Keratinocyte (primary cell): ENCODE results near the gene ARHGAP24. TPM values are rescaled to one million over a fixed set of nuclear protein-coding genes. Genes with fewer than 3 reads are reported as not detected.

Experiments used
- DNase-seq: peaks from one replicate; pipeline ENCODE4 v3.0.0-alpha.2; 2011; ENCODE audit warnings: low read depth, missing footprints, low spot score
- FAIRE-seq: peaks from 2 replicates; lab custom pipeline; 2011; peaks lifted over from hg19 to GRCh38; lab: Jason Lieb, UNC
- H2AFZ ChIP-seq: 2 replicates; pipeline ENCODE4 v1.6.0; 2012; ENCODE audit warnings: low read length, control low read depth, inconsistent platforms; ENCODE audit not compliant: control insufficient read depth
- H3K27ac ChIP-seq: 2 replicates; pipeline ENCODE4 v1.5.1; 2011; ENCODE audit warnings: low read length; ENCODE audit not compliant: control insufficient read depth, insufficient read depth
- H3K27me3 ChIP-seq: 3 replicates; pipeline ENCODE4 v1.6.0; 2011; ENCODE audit warnings: low read length; ENCODE audit not compliant: control insufficient read depth, insufficient read depth; ENCODE audit errors: extremely low read depth
- H3K36me3 ChIP-seq, 2 experiments: 2 replicates in 1 of 2; 3 replicates in 1 of 2; pipeline ENCODE4 v1.5.1; 2011; ENCODE audit warnings: low read length in 2 of 2, mild to moderate bottlenecking in 1 of 2; ENCODE audit not compliant: control insufficient read depth in 2 of 2, insufficient read depth in 2 of 2; ENCODE audit errors: extremely low read depth in 1 of 2
- H3K4me1 ChIP-seq: 3 replicates; pipeline ENCODE4 v1.5.1; 2011; ENCODE audit warnings: low read length; ENCODE audit not compliant: control insufficient read depth, insufficient read depth; ENCODE audit errors: extremely low read depth
- H3K4me2 ChIP-seq: 3 replicates; pipeline ENCODE4 v1.6.0; 2011; ENCODE audit warnings: low read depth, low read length; ENCODE audit not compliant: control insufficient read depth, insufficient read depth; ENCODE audit errors: extremely low read depth
- H3K4me3 ChIP-seq, 3 experiments: fragments of 200-600 bp in 1 of 3; sonication (generic) in 1 of 3; 2 replicates in 2 of 3; 3 replicates in 1 of 3; pipeline ENCODE4 v1.5.1; 2011 to 2016; ENCODE audit warnings: low read length in 3 of 3, mild to moderate bottlenecking in 3 of 3, control low read depth in 2 of 3, inconsistent platforms in 1 of 3, low read depth in 1 of 3, mixed read lengths in 1 of 3, mixed run types in 1 of 3, moderate library complexity in 1 of 3; ENCODE audit not compliant: control insufficient read depth in 2 of 3, insufficient read depth in 2 of 3; ENCODE audit errors: extremely low read depth in 1 of 3
- H3K79me2 ChIP-seq: 2 replicates; pipeline ENCODE4 v1.6.0; 2012; ENCODE audit warnings: low read length; ENCODE audit not compliant: control insufficient read depth, insufficient read depth
- H3K9ac ChIP-seq: 3 replicates; pipeline ENCODE4 v1.6.0; 2011; ENCODE audit warnings: low read length; ENCODE audit not compliant: control insufficient read depth, insufficient read depth; ENCODE audit errors: extremely low read depth
- H3K9me1 ChIP-seq: 3 replicates; pipeline ENCODE4 v1.6.0; 2011; ENCODE audit warnings: low read length; ENCODE audit not compliant: control insufficient read depth, insufficient read depth; ENCODE audit errors: extremely low read depth
- H3K9me3 ChIP-seq: 2 replicates; pipeline ENCODE4 v1.5.1; 2012; ENCODE audit warnings: low read depth, low read length; ENCODE audit not compliant: control insufficient read depth
- H4K20me1 ChIP-seq: 3 replicates; pipeline ENCODE4 v1.6.0; 2011; ENCODE audit warnings: low read length; ENCODE audit not compliant: control insufficient read depth, insufficient read depth; ENCODE audit errors: extremely low read depth
- CTCF ChIP-seq, 3 experiments: IDR thresholded peaks in 1 of 3; conservative IDR thresholded peaks in 1 of 3; optimal IDR thresholded peaks in 1 of 3; 2 replicates in 2 of 3; 3 replicates in 1 of 3; pipeline versions ENCODE3 to v1.5.1; 2011; ENCODE audit warnings: low read length in 3 of 3, mild to moderate bottlenecking in 3 of 3, moderate library complexity in 2 of 3, control low read depth in 1 of 3, inconsistent platforms in 1 of 3; ENCODE audit not compliant: insufficient read depth in 2 of 3; ENCODE audit errors: extremely low read depth in 1 of 3
- EZH2 ChIP-seq: IDR thresholded peaks from one replicate; pipeline ENCODE4 v1.6.1; 2012; ENCODE audit warnings: inconsistent platforms, mild to moderate bottlenecking, low read length, moderate library complexity
- dilution Hi-C: fragments of 300-500 bp; cut with MboI; formaldehyde crosslinking; loops from one replicate; pipeline ENCODE4 v1.7.0; 2020; ENCODE audit warnings: low sequenced_read_pairs; ENCODE audit not compliant: extremely low pct_ligation_motif_present
- polyA plus RNA-seq, 5 experiments: library from polyadenylated mRNA; depleted of rRNA in 3 of 5; stranded (reverse) in 3 of 5; stranded (forward) in 1 of 5; unstranded in 1 of 5; fragments of >200 nt; gene quantifications; 1 replicate in 1 of 5; 2 replicates in 3 of 5; 3 replicates in 1 of 5; pipeline versions ENCODE4 v1.2.1 to v1.2.3, GENCODE V29; 2011 to 2012; ENCODE audit warnings: missing spikeins in 2 of 5, low read depth in 1 of 5, low replicate concordance in 1 of 5

The ARHGAP24 gene
- polyA plus RNA-seq, 1 donor (not counting 4 experiments of a cell fraction or from before 2014, with no cell fraction given): 0.87 TPM

GRCh38 chr4:85611661-85612060 lies 136.7 kb downstream of the ARHGAP24 start:
- DNase-seq (no peak), FAIRE-seq (no peak)
- H3K27ac ChIP-seq: no peak overlapping the region
- no peaks in the 10 kb centered on the region for H3K4me1 ChIP-seq
- no peaks in the 10 kb centered on the region for H3K79me2 ChIP-seq
- H3K27me3 ChIP-seq: no peaks in the 10 kb centered on the region
- H3K9me1 ChIP-seq: no peaks in the 10 kb centered on the region
- no peaks in the 10 kb centered on the region for H3K36me3 ChIP-seq
- dilution Hi-C loops: no loop called here
- H3K4me3 ChIP-seq: no peak overlapping the region
- peak overlapping the region; percentile 13 for H3K4me2 ChIP-seq
- H4K20me1 ChIP-seq: no peaks in the 10 kb centered on the region
- H3K9me3 ChIP-seq: no peaks in the 10 kb centered on the region
- TF ChIP-seq EZH2: no peak
- no peak for TF ChIP-seq CTCF (optimal IDR thresholded peaks at IDR 0.05 in 1 of 3, IDR thresholded peaks at IDR 0.05 in 1 of 3, conservative IDR thresholded peaks at IDR 0.05 in 1 of 3; ENCODE audit: extremely low read depth in 1 of 3, insufficient read depth in 2 of 3, low read length in 3 of 3)
- peak overlapping the region; percentile 0 for H2AFZ ChIP-seq
- H3K9ac ChIP-seq: no peak overlapping the region

GRCh38 chr4:85613901-85614300 lies 139.0 kb downstream of the ARHGAP24 start:
- DNase-seq (no peak), FAIRE-seq (no peak)
- H3K9ac ChIP-seq: no peak overlapping the region
- no peak overlapping the region for H3K27ac ChIP-seq
- no peak overlapping the region for H3K4me3 ChIP-seq
- no peaks in the 10 kb centered on the region for H3K79me2 ChIP-seq
- H4K20me1 ChIP-seq: no peaks in the 10 kb centered on the region
- H3K9me3 ChIP-seq: no peaks in the 10 kb centered on the region
- dilution Hi-C loops: no loop called here
- H3K4me1 ChIP-seq: no peaks in the 10 kb centered on the region
- H3K9me1 ChIP-seq: no peaks in the 10 kb centered on the region
- no peak overlapping the region for H3K4me2 ChIP-seq
- no peak overlapping the region for H2AFZ ChIP-seq
- no peaks in the 10 kb centered on the region for H3K36me3 ChIP-seq
- H3K27me3 ChIP-seq: no peaks in the 10 kb centered on the region
- TF ChIP-seq CTCF (optimal IDR thresholded peaks at IDR 0.05 in 1 of 3, IDR thresholded peaks at IDR 0.05 in 1 of 3, conservative IDR thresholded peaks at IDR 0.05 in 1 of 3; ENCODE audit: extremely low read depth in 1 of 3, insufficient read depth in 2 of 3, low read length in 3 of 3): no peak
- no peak for TF ChIP-seq EZH2
